Breast epithelium (tissue), 3 donors: ENCODE data around the gene UCK2.

Experiments used
- POLR2A ChIP-seq: fragments of 450-650 bp; IDR thresholded peaks from one replicate; pipeline ENCODE4 v1.6.1; 2016; ENCODE audit warnings: antibody characterized with exemption, mild to moderate bottlenecking, moderate library complexity
- POLR2AphosphoS5 ChIP-seq, 3 donors: sonication (generic); formaldehyde crosslinking; IDR thresholded peaks; one replicate each; pipeline ENCODE4 v1.6.1; 2017; ENCODE audit warnings: antibody characterized with exemption in 3 of 3
- TF ChIP-seq, protein P1 (sequence below), 3 donors: fragments of 450-650 bp; IDR thresholded peaks; one replicate each; pipeline ENCODE4 v1.5.1; 2016 to 2017; ENCODE audit warnings: antibody characterized with exemption in 3 of 3, mild to moderate bottlenecking in 3 of 3, moderate library complexity in 3 of 3

DNA sequence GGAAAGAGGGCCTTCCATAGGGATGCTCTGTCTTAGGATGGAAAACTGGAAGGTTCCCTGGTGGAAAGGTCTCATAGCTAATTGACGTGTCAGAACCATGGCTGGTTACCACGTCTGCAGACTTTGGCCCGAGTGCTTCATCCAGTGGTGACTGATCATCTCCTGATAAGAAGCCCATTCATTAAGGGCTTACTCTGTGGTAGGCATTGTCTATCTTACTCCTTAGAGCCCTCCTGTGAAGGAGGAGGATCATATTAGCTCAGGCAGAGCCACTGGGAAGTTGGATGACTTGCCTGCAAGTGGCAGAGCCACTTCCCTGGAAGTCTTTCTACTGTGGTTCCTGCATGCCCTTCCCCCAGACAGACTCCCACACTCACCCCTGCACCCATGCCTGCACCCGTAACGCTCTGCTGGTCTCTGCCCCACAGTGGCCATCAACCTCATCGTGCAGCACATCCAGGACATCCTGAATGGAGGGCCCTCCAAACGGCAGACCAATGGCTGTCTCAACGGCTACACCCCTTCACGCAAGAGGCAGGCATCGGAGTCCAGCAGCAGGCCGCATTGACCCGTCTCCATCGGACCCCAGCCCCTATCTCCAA is 79.9 kb downstream of the UCK2 start:
- TF ChIP-seq, protein P1, sequence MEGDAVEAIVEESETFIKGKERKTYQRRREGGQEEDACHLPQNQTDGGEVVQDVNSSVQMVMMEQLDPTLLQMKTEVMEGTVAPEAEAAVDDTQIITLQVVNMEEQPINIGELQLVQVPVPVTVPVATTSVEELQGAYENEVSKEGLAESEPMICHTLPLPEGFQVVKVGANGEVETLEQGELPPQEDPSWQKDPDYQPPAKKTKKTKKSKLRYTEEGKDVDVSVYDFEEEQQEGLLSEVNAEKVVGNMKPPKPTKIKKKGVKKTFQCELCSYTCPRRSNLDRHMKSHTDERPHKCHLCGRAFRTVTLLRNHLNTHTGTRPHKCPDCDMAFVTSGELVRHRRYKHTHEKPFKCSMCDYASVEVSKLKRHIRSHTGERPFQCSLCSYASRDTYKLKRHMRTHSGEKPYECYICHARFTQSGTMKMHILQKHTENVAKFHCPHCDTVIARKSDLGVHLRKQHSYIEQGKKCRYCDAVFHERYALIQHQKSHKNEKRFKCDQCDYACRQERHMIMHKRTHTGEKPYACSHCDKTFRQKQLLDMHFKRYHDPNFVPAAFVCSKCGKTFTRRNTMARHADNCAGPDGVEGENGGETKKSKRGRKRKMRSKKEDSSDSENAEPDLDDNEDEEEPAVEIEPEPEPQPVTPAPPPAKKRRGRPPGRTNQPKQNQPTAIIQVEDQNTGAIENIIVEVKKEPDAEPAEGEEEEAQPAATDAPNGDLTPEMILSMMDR (IDR thresholded peaks at IDR 0.05): no peak
- no peak for TF ChIP-seq POLR2A
- no peak for TF ChIP-seq POLR2AphosphoS5 (IDR thresholded peaks at IDR 0.05)
